PC-3 (cell line): Measurements from ENCODE around the gene EPHB2. TPM values are rescaled to one million over a fixed set of nuclear protein-coding genes. Genes with fewer than 3 reads are reported as not detected.

Experiments
- ATAC-seq: fragments of 200-7000 bp; cut with Tn5 transposase; 2 replicates; pipeline ENCODE4 v1.9.1; 2020; ENCODE audit warnings: mild to moderate bottlenecking, moderate library complexity
- BruUV-seq: library from RNA; stranded (reverse); fragments of 400-500 nt; replicated peaks from 2 replicates; lab custom pipeline; 2021; lab: Mats Ljungman, UMichigan
- CTCF ChIA-PET: fragments of 300-600 bp; sonication (Branson Sonifier 250); formaldehyde crosslinking; loops from one replicate; lab custom pipeline; 2022; ENCODE audit warnings: antibody characterized with exemption; lab: Charles Lee
- POLR2A ChIA-PET: fragments of 300-600 bp; sonication (Branson Sonifier 250); formaldehyde crosslinking; loops from one replicate; lab custom pipeline; 2022; ENCODE audit warnings: antibody characterized with exemption; ENCODE audit not compliant: unreplicated experiment; lab: Charles Lee
- DNase-seq: peaks from one replicate; pipeline ENCODE4 v3.0.0-alpha.2; 2015
- H2AFZ ChIP-seq: fragments of 300-600 bp; sonication (generic); 2 replicates; pipeline ENCODE4 v1.6.0; 2016; ENCODE audit warnings: antibody characterized with exemption, low read length
- H3F3A ChIP-seq: fragments of 300-600 bp; sonication (generic); one replicate; pipeline ENCODE4 v1.6.0; 2017; ENCODE audit warnings: antibody characterized with exemption, low read length, control low read depth, mild to moderate bottlenecking; ENCODE audit not compliant: unreplicated experiment
- H3K27ac ChIP-seq: fragments of 300-600 bp; sonication (generic); 2 replicates; pipeline ENCODE4 v1.5.1; 2016; ENCODE audit warnings: mild to moderate bottlenecking, low read length
- H3K27me3 ChIP-seq: fragments of 300-600 bp; sonication (generic); 2 replicates; pipeline ENCODE4 v1.6.1; 2016; ENCODE audit warnings: low read length, mixed read lengths
- H3K36me3 ChIP-seq: fragments of 300-600 bp; sonication (generic); 2 replicates; pipeline ENCODE4 v1.6.1; 2016; ENCODE audit warnings: low read depth, mixed run types, low read length, mixed read lengths
- H3K4me1 ChIP-seq: fragments of 300-600 bp; sonication (generic); 2 replicates; pipeline ENCODE4 v1.5.1; 2016; ENCODE audit warnings: low read length; ENCODE audit not compliant: insufficient read depth
- H3K4me2 ChIP-seq: fragments of 300-600 bp; sonication (generic); 2 replicates; pipeline ENCODE4 v1.6.0; 2016; ENCODE audit warnings: low read length
- H3K4me3 ChIP-seq: fragments of 300-600 bp; sonication (generic); 2 replicates; pipeline ENCODE4 v1.5.1; 2016; ENCODE audit warnings: mild to moderate bottlenecking, low read length, mixed read lengths
- H3K79me2 ChIP-seq: fragments of 300-600 bp; sonication (generic); 2 replicates; pipeline ENCODE4 v1.6.1; 2017; ENCODE audit warnings: low read length, mixed read lengths
- H3K9ac ChIP-seq: fragments of 300-600 bp; sonication (generic); 2 replicates; pipeline ENCODE4 v1.6.0; 2016; ENCODE audit warnings: mild to moderate bottlenecking, low read length
- H3K9me2 ChIP-seq: fragments of 300-600 bp; sonication (generic); replicated peaks from 2 replicates; pipeline ENCODE4 v1.6.1; 2016; ENCODE audit warnings: mixed run types, low read length, mixed read lengths
- H3K9me3 ChIP-seq: fragments of 300-600 bp; sonication (generic); 2 replicates; pipeline ENCODE4 v1.6.1; 2016; ENCODE audit warnings: low read length, mixed read lengths
- H4K20me1 ChIP-seq: fragments of 300-600 bp; sonication (generic); 2 replicates; pipeline ENCODE4 v1.6.1; 2016; ENCODE audit warnings: low read length, mixed read lengths
- EZH2 ChIP-seq: fragments of 300-600 bp; sonication (generic); IDR thresholded peaks from one replicate; pipeline ENCODE4 v1.6.1; 2017; ENCODE audit warnings: antibody characterized with exemption, mild to moderate bottlenecking, low read length; ENCODE audit not compliant: unreplicated experiment
- EZH2phosphoT487 ChIP-seq: fragments of 300-600 bp; sonication (generic); IDR thresholded peaks from 2 replicates; pipeline ENCODE4 v1.6.1; 2018; ENCODE audit warnings: mild to moderate bottlenecking, antibody characterized with exemption, low read length, borderline replicate concordance
- intact Hi-C: fragments of 100-400 bp; cut with micrococcal nuclease; formaldehyde crosslinking; loops from 2 replicates; pipeline ENCODE4 v1.9.0; 2023
- total RNA-seq: library from RNA; depleted of rRNA; stranded (reverse); fragments of >200 nt; gene quantifications from 2 replicates; pipeline ENCODE4 v1.2.3, GENCODE V29; 2014
- TF ChIP-seq, protein P1 (sequence below): fragments of 300-600 bp; sonication (generic); conservative IDR thresholded peaks from 2 replicates; pipeline ENCODE4 v1.5.1; 2017; ENCODE audit warnings: antibody characterized with exemption, low read depth, mild to moderate bottlenecking, low read length

The EPHB2 gene
- total RNA-seq, 1 experiment from 2014 or later = 23.2 TPM

DNA sequence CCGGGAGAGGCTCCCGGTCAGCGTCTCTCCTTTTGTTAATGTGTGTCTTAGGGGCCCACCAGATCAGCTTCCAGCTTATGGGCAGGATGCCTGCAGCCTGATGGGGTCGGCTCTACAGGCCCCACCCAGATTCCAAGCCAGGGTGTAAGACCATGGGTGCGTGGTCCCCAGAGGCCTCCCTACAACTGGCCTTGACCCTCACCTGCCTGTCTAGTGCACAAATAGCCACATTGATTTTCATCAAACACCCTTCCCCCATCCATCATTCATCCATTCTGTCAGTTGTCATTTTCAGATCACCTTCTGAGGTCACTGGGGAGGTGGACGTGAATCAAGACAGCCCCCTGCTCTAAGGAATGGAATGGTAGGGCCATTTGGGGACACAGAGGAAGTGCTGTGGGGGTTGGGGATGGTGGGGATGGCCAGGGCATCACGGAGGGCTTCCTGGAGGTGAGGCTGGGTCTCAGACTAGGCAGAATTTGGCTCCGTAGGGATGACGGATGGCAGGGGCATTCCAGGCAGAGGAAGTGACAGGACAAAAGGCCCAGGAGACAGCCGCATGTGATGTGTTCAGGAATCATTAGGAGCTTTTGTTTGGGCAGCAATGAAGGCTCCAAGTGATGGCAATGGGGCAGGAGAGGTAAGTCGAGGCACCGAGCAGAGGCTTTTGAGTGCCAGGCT lies 118.8 kb downstream of the EPHB2 start:
- Histone ChIP-seq H3K4me3 (no peak overlapping the region), H3K36me3 (no peaks in the 10 kb centered on the region), H4K20me1 (no peaks in the 10 kb centered on the region), H3K79me2 (no peaks in the 10 kb centered on the region), H3K9me3 (no peaks in the 10 kb centered on the region), H3K9me2 (no peaks in the 10 kb centered on the region), H3K4me2 (no peak overlapping the region), H3K27ac (no peak overlapping the region), H3K4me1 (peaks cover 71% of the 10 kb centered on the region), H3K27me3 (no peaks in the 10 kb centered on the region), H3K9ac (no peak overlapping the region), H3F3A (peaks cover 4% of the 10 kb centered on the region), H2AFZ (no peak overlapping the region)
- ChIA-PET CTCF (no interaction called here), POLR2A (no interaction called here)
- ATAC-seq (no peak), DNase-seq (no peak)
- TF ChIP-seq, protein P1, sequence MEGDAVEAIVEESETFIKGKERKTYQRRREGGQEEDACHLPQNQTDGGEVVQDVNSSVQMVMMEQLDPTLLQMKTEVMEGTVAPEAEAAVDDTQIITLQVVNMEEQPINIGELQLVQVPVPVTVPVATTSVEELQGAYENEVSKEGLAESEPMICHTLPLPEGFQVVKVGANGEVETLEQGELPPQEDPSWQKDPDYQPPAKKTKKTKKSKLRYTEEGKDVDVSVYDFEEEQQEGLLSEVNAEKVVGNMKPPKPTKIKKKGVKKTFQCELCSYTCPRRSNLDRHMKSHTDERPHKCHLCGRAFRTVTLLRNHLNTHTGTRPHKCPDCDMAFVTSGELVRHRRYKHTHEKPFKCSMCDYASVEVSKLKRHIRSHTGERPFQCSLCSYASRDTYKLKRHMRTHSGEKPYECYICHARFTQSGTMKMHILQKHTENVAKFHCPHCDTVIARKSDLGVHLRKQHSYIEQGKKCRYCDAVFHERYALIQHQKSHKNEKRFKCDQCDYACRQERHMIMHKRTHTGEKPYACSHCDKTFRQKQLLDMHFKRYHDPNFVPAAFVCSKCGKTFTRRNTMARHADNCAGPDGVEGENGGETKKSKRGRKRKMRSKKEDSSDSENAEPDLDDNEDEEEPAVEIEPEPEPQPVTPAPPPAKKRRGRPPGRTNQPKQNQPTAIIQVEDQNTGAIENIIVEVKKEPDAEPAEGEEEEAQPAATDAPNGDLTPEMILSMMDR = no peak
- TF ChIP-seq EZH2 (no peak), EZH2phosphoT487 (no peak)
- intact Hi-C loops = no loop called here
- BruUV-seq = no TSS peak

DNA sequence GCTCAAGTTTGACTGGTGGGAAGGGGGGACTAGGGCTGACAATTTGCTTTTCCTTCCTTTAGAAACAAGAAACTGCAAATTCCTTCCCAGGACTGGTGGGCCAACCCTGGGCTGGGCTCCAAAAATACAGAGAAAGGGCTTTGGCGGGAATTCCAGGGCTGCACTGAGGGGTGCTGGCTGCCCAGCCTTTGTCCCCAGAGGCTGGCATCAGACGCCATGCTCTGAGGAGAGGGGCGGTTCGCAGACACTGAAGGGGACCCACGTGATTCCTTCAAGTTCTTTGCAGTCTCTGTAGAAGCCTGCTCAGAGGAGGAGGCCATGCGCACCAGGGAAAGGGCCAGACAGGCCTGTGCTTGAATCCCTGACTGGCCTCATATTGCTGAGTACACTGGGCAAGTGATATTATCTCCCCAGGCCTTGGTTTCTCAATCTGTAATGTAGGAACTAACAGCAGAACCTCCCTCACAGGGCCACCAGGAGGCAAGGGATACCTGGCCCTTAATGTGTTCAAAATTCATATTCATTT lies 119.5 kb downstream of the EPHB2 start:
- intact Hi-C loops = no loop called here
- no peaks in the 10 kb centered on the region for H3K27me3 ChIP-seq
- H3K4me3 ChIP-seq = no peak overlapping the region
- no peak overlapping the region for H3K27ac ChIP-seq
- H3F3A ChIP-seq = peaks cover 4% of the 10 kb centered on the region
- no peaks in the 10 kb centered on the region for H3K36me3 ChIP-seq
- BruUV-seq = no TSS peak
- H3K9me3 ChIP-seq = no peaks in the 10 kb centered on the region
- H3K4me2 ChIP-seq = no peak overlapping the region
- no peaks in the 10 kb centered on the region for H3K9me2 ChIP-seq
- TF ChIP-seq EZH2phosphoT487 = no peak
- TF ChIP-seq, protein P1 = no peak
- no peak for TF ChIP-seq EZH2
- H2AFZ ChIP-seq = no peak overlapping the region
- H3K79me2 ChIP-seq = no peaks in the 10 kb centered on the region
- DNase-seq = no peak
- POLR2A ChIA-PET = no interaction called here
- no peaks in the 10 kb centered on the region for H4K20me1 ChIP-seq
- peaks cover 73% of the 10 kb centered on the region for H3K4me1 ChIP-seq
- CTCF ChIA-PET = no interaction called here
- ATAC-seq = no peak
- H3K9ac ChIP-seq = no peak overlapping the region

DNA sequence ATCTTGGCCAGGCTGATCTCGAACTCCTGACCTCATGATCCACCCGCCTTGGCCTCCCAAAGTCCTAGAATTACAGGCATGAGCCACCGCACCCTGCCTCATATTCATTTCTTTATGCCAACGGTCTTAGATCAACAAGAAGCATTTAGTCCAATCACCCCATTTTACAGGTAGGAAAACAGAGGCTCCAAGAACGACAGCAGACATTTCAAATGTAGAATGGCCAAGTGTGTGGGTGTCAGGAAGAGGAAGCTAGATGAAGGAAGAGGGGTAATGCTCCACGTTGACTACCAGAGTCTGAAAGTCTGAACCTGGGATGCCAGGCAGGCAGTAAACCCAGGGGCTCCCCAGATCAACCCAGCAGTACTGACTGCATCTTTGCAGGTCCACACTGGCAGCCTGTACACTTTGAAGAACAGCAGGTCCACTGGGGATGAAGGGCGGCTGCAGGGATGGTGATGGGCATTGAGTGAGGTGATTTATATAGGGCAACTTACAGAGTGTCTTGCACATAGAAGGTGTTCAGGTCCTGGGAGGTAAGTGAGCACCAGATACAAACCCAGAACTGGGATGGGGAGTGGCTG lies 120.2 kb downstream of the EPHB2 start:
- H3K36me3 ChIP-seq = no peaks in the 10 kb centered on the region
- H3K9ac ChIP-seq = no peak overlapping the region; the same call in 1 of the 2 replicates
- no peak overlapping the region for H3K4me3 ChIP-seq
- H3K27ac ChIP-seq = peak overlapping the region; percentile 99
- peaks cover 4% of the 10 kb centered on the region for H3F3A ChIP-seq
- no peaks in the 10 kb centered on the region for H3K9me3 ChIP-seq
- ChIA-PET CTCF (no interaction called here), POLR2A (no interaction called here)
- no peaks in the 10 kb centered on the region for H3K27me3 ChIP-seq
- TF ChIP-seq, protein P1 = no peak
- no peak for TF ChIP-seq EZH2phosphoT487
- TF ChIP-seq EZH2 = no peak
- ATAC-seq (no peak), DNase-seq (no peak)
- H3K4me1 ChIP-seq = peaks cover 68% of the 10 kb centered on the region
- H3K4me2 ChIP-seq = no peak overlapping the region
- no peak overlapping the region for H2AFZ ChIP-seq
- H3K79me2 ChIP-seq = no peaks in the 10 kb centered on the region
- H3K9me2 ChIP-seq = no peaks in the 10 kb centered on the region
- intact Hi-C loops = no loop called here
- no peaks in the 10 kb centered on the region for H4K20me1 ChIP-seq
- BruUV-seq = no TSS peak
